HEK293T (cell line): Measurements from ENCODE around the gene KIAA1217.

Source experiments
- PKNOX1 ChIP-seq: fragments of 450-650 bp; IDR thresholded peaks from 2 replicates; pipeline ENCODE4 v1.6.1; 2016
- SP1 ChIP-seq: fragments of 450-650 bp; IDR thresholded peaks from 2 replicates; pipeline ENCODE4 v1.6.1; 2017
- ZNF384 ChIP-seq: fragments of 450-650 bp; IDR thresholded peaks from 2 replicates; pipeline ENCODE4 v1.6.1; 2016

GRCh38 chr10:24462291-24462813, 253.4 kb downstream of the KIAA1217 start:
- TF ChIP-seq SP1, result no peak
- no peak for TF ChIP-seq PKNOX1
- TF ChIP-seq ZNF384, result no peak
